ENCODE results near the gene ACTL7B. TPM values are rescaled to one million over a fixed set of nuclear protein-coding genes. Genes with fewer than 3 reads are reported as not detected.

Gene ACTL7B, protein sequence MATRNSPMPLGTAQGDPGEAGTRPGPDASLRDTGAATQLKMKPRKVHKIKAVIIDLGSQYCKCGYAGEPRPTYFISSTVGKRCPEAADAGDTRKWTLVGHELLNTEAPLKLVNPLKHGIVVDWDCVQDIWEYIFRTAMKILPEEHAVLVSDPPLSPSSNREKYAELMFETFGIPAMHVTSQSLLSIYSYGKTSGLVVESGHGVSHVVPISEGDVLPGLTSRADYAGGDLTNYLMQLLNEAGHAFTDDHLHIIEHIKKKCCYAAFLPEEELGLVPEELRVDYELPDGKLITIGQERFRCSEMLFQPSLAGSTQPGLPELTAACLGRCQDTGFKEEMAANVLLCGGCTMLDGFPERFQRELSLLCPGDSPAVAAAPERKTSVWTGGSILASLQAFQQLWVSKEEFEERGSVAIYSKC
- not detected in 2 replicates for total RNA-seq

GRCh38 chr9:108855888-108856287, at the start of gene ACTL7B:
Gene ACTL7B (minus strand): TSS chr9:108855986. CDS start chr9:108855930, 56 bp downstream.

DNA sequence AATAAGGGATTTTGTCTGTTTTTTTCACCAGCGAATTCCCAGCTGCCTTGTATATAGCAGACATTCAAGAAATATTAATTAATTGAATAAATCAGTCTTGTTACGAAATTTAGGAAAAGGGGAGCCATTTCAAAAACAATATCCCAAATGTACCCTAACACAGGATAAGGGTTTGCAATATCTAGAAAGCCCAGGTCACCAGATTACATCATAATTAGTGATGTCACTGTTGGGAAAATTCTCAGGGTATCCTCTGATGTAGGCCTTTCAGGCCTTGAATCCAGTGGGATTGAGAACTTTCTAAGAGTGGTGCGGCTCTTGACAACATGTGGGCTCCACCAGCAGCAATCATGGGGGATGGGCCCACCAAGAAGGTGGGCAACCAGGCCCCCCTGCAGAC, 6.2 kb upstream of the ACTL7B start, which contains the start of gene ACTL7A:
Gene ACTL7A, plus strand, starts transcription at position 270 of the 400 bp plus-strand sequence. Its CDS starts 57 bp downstream, at position 327.

Other genes starting within 250 kb of the ACTL7B start
- not detected in 2 replicates for gene ACTL7A, start 6.3 kb upstream of the ACTL7B start, total RNA-seq
- gene ELP1, start 78.1 kb upstream of the ACTL7B start, total RNA-seq, result 21.5 and 35.8 TPM in 2 replicates
- 5.1 and 7.2 TPM in 2 replicates for gene ABITRAM, start 78.4 kb upstream of the ACTL7B start, total RNA-seq
- 112 and 131 TPM in 2 replicates for gene CTNNAL1, start 157.5 kb upstream of the ACTL7B start, total RNA-seq